IPS-11a (cell line): ENCODE results near the gene PTPRF.

Experiments
- H3K4me3 ChIP-seq: one replicate; pipeline ENCODE4 v1.5.1; 2013; ENCODE audit warnings: low read depth, low read length, control low read depth

The PTPRF gene

GRCh38 chr1:43576521-43576920, 45.8 kb downstream of the PTPRF start:
- H3K4me3 ChIP-seq, result no peak overlapping the region

GRCh38 chr1:43577655-43578542, 47.2 kb downstream of the PTPRF start:
- no peak overlapping the region for H3K4me3 ChIP-seq

DNA sequence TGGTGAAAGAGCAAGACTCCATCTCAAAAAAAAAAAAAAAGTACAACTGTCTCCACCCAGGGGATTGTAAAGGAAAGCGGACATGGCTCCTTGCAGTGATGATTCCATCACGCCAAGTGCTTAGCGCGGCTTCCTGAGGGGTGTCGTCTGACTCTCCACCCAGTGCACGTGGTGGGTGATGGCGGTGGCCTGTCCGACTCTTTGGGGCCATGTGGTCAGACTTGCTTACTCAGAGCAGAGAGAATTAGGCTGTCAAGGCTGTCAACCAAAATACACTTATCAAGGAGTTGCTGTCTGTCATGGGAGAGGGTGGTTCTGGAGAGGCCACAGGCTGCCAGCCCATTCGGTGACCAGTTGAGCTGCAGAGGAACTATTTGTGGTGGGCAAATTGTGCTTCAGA, 49.4 kb downstream of the PTPRF start:
- H3K4me3 ChIP-seq, result no peak overlapping the region

DNA sequence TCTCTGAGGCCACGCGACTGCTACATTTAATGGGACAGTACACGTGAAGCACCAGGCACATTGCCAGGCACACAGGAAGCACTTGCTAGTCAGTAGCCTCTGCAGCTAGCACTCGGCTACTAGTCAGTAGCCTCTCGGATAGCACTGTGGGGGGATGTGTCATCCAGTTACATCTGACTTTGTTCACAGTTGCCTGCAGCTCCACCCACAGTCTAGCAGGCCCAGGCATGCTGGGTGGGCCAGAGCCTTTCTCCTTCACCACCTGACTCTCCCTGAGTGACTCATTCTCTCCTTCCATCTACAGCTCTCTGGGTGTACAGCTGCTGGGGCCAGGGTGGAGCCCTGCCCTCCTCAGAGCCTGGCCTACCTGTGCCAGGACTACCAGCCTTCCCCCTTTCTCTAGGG, 51.5 kb downstream of the PTPRF start:
- H3K4me3 ChIP-seq, result no peak overlapping the region

- H3K4me3 ChIP-seq, result no peak overlapping the region
Measured at GRCh38 chr1:43583058-43583457, 52.4 kb downstream of the PTPRF start.

- no peak overlapping the region for H3K4me3 ChIP-seq
Measured at GRCh38 chr1:43584204-43584603, 53.5 kb downstream of the PTPRF start.

GRCh38 chr1:43585557-43585956, 54.9 kb downstream of the PTPRF start:
- H3K4me3 ChIP-seq, result no peak overlapping the region

GRCh38 chr1:43586136-43586731, 55.6 kb downstream of the PTPRF start:
- H3K4me3 ChIP-seq, result no peak overlapping the region

- no peak overlapping the region for H3K4me3 ChIP-seq
Measured at GRCh38 chr1:43587001-43587400, 56.3 kb downstream of the PTPRF start.

- no peak overlapping the region for H3K4me3 ChIP-seq
Measured at GRCh38 chr1:43587594-43587993, 56.9 kb downstream of the PTPRF start.

DNA sequence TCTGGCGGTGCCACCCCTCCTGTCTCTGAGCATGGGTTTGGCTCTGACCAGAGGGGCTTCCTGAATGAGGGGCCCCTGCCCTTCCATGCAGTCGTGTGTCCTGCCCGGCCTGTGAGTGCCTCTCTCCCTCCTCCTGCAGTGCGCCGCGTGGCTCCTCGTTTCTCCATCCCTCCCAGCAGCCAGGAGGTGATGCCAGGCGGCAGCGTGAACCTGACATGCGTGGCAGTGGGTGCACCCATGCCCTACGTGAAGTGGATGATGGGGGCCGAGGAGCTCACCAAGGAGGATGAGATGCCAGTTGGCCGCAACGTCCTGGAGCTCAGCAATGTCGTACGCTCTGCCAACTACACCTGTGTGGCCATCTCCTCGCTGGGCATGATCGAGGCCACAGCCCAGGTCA, 57.9 kb downstream of the PTPRF start:
- H3K4me3 ChIP-seq, result no peak overlapping the region

DNA sequence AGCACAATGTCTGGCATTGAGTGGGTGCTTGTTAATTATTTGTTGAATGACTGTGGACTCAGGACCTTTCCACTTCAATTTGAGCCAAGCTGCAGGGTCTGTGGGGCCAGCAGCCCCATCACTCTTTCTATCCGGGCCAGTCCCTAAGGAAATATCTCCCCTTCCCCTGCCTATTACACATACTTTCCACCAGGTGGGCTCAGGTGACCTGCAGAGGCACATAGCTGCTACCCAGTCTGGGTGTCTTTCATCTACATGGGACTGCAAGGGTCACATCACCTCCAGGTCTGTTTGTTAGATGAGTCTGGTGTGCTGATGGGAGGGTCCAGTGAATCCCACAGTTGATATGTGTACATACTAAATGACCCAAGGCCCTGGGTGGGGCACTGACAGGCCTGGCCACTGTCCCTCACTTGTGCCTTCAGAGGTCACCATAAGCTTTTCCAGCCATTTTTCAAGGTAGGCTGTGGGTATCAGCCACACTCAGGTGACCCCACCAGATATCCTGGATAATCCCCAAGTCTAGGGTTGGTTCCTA, 59.8 kb downstream of the PTPRF start:
- no peak overlapping the region for H3K4me3 ChIP-seq

DNA sequence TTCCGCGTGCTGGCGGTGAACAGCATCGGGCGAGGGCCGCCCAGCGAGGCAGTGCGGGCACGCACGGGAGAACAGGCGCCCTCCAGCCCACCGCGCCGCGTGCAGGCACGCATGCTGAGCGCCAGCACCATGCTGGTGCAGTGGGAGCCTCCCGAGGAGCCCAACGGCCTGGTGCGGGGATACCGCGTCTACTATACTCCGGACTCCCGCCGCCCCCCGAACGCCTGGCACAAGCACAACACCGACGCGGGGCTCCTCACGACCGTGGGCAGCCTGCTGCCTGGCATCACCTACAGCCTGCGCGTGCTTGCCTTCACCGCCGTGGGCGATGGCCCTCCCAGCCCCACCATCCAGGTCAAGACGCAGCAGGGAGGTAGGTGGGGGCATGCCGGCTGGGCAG, 60.5 kb downstream of the PTPRF start:
- no peak overlapping the region for H3K4me3 ChIP-seq

- H3K4me3 ChIP-seq, result no peak overlapping the region
Measured at GRCh38 chr1:43592051-43592665, 61.5 kb downstream of the PTPRF start.

DNA sequence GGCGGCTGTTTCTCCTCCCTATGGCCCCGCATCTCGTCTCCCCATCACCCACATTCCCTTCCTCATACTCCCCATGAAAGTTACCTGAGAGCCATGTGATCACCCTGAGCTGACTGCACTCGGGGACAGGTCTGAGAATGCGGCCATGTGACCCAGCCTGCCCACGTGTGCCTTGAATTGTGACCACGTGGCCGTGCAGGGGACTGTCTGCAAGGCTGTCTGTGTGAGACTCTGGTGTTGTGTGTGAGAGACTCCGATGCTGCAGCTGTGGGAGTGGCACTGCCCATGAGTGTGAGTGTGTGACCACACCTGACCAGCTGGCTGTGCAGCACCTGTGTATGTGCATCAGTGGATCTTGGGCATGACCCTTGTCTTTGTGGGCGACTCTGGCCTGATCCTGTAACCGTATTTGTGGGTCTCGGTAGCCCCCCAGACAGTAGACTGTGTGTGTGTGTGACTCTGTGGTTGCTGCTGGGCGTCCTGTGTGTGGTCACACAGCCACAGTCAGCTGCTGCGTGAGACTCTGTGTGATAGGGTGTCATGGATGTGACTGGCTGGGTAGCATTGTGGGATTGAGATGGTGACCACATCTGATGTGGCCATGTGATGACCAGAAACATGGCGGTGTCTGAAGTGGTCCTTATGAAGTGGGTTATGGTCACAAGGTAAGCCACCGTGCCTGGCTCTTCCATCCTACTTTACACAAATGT, 62.4 kb downstream of the PTPRF start:
- H3K4me3 ChIP-seq, result no peak overlapping the region

- no peak overlapping the region for H3K4me3 ChIP-seq
Measured at GRCh38 chr1:43596579-43596978, 65.9 kb downstream of the PTPRF start.

GRCh38 chr1:43597028-43597427, 66.3 kb downstream of the PTPRF start:
- H3K4me3 ChIP-seq, result no peak overlapping the region

DNA sequence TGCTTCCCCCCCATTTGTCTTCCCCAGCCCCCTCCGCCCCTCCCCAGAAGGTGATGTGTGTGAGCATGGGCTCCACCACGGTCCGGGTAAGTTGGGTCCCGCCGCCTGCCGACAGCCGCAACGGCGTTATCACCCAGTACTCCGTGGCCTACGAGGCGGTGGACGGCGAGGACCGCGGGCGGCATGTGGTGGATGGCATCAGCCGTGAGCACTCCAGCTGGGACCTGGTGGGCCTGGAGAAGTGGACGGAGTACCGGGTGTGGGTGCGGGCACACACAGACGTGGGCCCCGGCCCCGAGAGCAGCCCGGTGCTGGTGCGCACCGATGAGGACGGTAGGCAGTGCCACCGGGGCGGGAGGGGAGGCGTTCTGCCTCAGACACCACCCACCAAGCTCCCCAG, 67.0 kb downstream of the PTPRF start:
- H3K4me3 ChIP-seq, result no peak overlapping the region

- H3K4me3 ChIP-seq, result no peak overlapping the region
Measured at GRCh38 chr1:43598622-43599021, 67.9 kb downstream of the PTPRF start.

- H3K4me3 ChIP-seq, result no peak overlapping the region
Measured at GRCh38 chr1:43600033-43601020, 69.6 kb downstream of the PTPRF start.
